Activated T-cell treated with anti-CD3 and anti-CD28 coated beads for 1 hour (primary cell): ENCODE results near the gene KAZN.

ENCODE experiments used
- DNase-seq: peaks from one replicate; pipeline ENCODE4 v3.0.0-alpha.2; 2020; ENCODE audit warnings: low read depth

KAZN gene

GRCh38 chr1:15062479-15063099, 464.1 kb downstream of the KAZN start:
- no peak for DNase-seq

DNA sequence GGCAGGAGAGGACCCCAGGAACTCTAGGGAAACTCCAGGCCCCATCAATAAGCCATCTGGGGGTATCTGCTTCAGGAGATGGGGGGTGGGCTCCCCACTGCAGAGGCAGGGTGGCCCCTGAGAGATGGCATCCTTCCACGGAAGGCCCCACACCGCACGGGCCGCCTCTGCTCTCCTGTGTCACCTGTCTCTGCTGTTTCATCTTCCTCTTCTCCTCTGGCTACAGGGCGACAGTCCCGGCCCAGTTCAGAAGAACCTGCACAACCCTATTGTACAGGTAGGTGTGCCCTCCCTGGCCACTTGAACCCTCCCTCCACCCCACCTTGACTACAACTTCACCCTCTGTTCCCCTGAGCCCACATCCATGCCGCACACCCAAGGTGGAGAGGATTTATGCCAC, 464.9 kb downstream of the KAZN start:
- no peak for DNase-seq

DNA sequence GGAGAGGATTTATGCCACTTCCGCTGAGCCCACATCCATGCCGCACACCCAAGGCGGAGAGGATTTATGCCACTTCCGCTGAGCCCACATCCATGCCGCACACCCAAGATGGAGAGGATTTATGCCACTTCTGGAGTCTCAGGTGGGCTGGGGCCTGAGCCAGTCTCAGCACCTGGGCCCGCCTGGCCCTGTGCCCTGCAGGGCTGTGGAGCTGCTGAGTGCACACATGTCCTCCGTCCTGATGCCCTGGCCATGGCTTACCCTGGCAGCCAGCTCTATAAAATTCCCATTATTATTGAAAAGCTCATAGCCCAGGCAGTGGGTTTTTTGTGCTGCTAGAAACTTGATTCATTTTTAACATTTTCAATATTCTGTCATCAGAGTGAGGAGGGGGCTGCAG, 465.3 kb downstream of the KAZN start:
- no peak for DNase-seq

DNA sequence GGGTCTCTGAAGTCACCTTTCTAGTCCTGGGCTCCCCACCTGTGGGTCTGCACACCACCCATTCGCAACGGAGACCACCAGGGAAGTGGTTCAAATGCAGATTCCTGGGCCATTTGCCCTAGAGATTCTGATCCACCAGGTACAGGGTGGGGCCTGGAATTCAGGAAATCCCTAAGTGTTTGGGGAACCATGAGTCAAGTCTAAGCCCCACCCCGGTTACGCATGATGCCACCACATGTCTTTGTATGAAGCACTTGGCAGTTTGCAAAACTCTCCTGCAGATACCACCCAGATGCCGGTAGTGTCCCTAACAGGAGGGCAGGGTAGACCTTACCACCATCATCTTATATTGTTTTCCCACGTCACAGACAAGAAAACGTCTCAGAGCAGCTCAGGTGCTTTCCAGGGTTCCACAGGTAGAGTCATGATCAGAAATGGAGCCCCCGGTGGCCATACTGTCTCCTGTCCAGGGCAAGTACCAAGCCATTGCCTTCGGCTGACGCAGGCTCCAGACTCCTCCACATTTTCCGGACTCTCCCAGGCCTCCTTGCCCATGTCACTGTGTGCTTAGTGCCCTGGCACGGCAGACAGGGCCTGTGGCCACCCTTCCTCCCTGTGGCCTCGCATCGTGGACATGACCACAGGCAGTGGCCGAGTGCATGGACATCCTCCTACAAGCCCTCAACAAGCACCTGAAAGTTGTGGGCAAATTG, 465.9 kb downstream of the KAZN start:
- DNase-seq = no peak

DNA sequence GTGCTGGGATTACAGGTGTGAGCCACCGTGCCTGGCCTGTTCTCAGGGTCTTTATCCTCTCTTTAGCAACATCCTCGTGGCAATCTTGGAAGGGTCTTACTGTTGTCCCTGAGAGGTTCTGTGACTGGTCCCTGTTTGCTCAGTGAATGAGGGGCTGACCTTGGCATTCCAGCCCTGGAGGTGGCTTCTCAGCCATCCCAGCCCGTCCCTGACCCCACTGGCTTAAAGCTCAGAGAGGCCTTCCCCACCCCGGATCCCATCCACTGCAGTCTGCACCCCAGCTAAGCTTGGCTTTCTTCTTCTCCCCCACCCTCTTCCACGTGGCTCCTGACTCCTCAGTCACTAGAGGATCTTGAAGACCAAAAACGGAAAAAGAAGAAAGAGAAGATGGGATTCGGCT, 466.8 kb downstream of the KAZN start:
- DNase-seq = no peak

DNA sequence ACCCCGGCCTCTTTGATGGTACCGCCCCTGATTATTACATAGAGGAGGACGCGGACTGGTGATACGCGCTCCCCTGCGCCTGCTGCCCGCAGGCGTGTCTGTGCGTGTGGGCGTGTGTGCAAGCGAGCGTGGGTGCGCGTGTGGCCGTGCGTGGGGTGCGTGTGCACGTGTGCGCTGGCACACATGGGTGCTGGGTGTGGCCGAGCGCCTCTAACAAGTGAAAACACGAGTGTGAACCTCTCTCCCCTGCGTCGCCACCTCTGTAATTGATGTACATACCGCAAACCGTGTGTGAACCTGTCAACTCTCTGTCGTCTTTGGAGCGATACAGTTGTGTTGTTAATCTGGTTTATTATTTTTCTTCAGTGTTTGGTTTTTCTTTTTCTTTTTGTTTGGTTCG, 467.3 kb downstream of the KAZN start:
- no peak for DNase-seq

DNA sequence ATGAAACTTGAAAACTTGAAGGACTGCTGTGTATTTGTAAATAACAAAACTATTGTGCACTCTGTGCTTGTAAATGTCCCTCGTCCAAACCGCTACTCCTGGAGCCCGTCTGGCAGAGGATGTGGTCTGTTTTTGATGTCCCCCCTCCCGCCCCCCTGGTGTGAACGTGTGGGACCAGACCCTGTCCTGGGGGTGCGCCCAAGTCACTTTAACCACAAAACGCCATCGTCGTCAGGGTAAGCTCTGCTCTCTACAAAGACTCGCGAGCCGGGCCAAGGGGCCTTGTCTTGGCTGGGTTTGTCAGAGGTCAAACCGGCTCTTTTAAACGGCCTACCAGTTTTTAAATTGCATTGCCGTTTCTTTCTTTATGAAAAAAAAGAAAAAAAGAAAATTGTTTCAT, 467.7 kb downstream of the KAZN start:
- DNase-seq = no peak

GRCh38 chr1:15067148-15067547, 468.7 kb downstream of the KAZN start:
- DNase-seq = no peak

GRCh38 chr1:15068152-15068551, 469.7 kb downstream of the KAZN start:
- DNase-seq = no peak

- DNase-seq = no peak
Measured at GRCh38 chr1:15068997-15069396, 470.5 kb downstream of the KAZN start.

- DNase-seq = no peak
Measured at GRCh38 chr1:15070145-15070748, 471.8 kb downstream of the KAZN start.

GRCh38 chr1:15071936-15072335, 473.5 kb downstream of the KAZN start:
- DNase-seq = no peak

GRCh38 chr1:15073799-15074308, 475.4 kb downstream of the KAZN start:
- no peak for DNase-seq

DNA sequence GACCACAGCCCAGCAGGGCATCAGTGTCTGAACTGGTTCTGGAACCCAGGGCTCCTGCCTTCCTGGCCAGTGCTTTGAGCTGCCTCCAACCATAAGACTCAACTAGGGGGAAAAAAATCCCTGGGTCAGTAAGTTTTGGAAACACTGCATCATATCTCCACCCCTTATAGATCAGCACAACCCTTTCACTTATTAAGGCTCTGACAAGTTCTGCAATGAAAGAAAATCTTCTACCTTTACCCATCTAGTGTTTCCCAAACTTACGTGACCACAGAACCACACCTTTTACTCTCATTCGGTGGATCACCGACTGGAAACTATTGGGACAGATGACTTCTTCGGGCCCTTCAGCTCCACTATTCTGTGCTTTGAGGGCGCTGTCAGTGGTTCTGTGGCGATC, 476.7 kb downstream of the KAZN start:
- DNase-seq = no peak

GRCh38 chr1:15075817-15076216, 477.3 kb downstream of the KAZN start:
- no peak for DNase-seq

GRCh38 chr1:15076807-15077206, 478.3 kb downstream of the KAZN start:
- no peak for DNase-seq

DNA sequence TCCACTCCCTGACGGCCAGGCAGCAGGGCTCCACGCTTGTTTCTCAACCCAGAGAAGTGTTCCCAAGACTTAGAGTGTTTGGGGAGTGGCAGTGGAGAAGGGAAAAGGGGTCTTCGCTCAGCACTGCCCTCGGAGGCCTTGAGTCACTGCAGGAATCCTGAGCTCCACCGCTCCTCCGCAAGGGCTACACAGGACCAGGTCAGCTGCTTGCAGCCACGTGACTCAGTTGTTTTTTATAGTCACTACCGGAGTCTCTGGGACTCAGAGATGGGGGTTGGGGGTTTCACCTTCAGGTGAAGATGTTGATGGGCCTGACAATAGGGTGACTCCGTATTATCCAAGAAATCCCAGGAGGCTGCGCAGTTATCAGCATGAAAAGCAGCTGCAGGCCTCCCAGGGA, 478.9 kb downstream of the KAZN start:
- DNase-seq = no peak

- no peak for DNase-seq
Measured at GRCh38 chr1:15080328-15081007, 482.0 kb downstream of the KAZN start.

DNA sequence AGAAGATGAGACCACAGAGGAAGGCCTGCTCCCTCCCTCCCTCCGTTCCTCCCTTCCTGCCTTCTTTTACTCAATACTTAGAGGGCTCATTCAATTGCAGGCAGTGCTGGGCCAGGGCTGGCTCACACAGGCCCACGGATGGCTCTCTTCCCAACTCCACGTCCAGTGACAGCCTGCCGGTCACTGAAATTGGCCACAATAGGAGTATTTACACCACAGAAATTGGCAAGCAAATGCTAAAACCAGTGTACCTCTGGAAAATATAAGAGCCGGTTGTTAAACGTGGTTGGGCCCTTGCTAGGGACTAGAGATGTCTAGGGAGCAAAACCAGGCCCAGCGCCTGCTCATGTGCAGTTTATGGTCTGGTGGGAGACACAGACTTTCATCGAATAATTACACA, 482.6 kb downstream of the KAZN start:
- no peak for DNase-seq

DNA sequence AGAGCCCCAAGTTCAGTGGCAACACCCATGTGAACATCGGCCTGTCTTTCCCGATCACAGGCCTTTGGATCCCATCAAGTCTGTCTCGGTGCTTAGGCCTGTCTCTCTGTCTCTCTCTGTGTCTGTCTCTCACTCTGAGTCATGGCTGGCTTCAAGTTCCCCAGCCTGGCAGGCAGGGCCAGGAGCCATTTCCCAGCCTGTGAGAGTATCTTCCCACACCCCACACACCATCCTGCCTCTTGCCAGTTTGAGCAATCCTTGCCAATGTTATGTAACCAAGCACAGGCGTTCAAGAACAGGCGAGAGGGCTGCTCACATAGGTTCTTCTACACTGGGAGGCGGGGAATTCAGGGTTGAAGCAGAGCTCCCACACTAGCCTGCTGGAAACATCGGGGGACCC, 485.1 kb downstream of the KAZN start:
- no peak for DNase-seq

DNA sequence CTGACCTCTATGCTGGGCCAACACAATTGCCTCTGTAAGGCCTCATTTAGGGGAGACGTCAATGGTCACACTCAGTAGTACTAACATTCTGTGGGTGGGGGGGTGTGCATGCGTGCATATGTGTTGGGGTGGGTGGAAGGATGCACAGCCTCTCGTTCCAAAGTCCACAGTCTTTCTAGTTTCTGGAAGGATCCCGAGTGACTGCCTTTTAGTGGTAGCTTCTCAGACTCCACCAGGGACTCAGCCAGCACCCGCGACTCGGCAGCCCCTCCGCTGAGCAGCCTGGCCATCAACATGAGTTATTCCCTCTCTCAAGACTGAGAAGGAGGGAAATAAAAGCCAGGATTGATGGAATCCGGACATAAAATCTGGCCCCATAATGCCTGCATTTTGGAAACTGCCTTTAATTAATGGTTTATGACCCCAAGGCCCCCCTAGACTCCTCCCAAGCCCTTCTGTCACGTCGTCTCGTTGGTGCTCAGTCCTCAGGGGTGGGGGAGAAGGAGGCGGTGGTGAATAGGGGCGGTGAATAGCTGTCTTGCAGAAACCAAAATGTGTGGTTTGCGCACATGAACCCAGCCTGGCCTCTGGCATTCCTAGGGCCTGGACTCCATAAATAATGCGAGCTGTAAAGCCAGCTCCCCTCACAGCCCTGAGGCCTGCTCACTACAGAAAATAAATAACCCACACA, 489.9 kb downstream of the KAZN start:
- DNase-seq = no peak

- no peak for DNase-seq
Measured at GRCh38 chr1:15089258-15089992, 490.9 kb downstream of the KAZN start.
